Activated CD8-positive, alpha-beta memory T cell treated with anti-CD3 and anti-CD28 coated beads, Interleukin-2, amount 50 U/mL, for 4 hours (primary cell): ENCODE results near the gene AKT1.

Source experiments
- DNase-seq: peaks from one replicate; pipeline ENCODE4 v3.0.0-alpha.2; 2020

Gene AKT1

GRCh38 chr14:104784846-104785707 is 10.5 kb downstream of the AKT1 start:
- DNase-seq = no peak

- DNase-seq = no peak
Observed at GRCh38 chr14:104784218-104784568, 11.4 kb downstream of the AKT1 start.

GRCh38 chr14:104783484-104784217 is 11.9 kb downstream of the AKT1 start:
- no peak for DNase-seq

- DNase-seq = no peak
Observed at GRCh38 chr14:104782808-104783139, 12.8 kb downstream of the AKT1 start.

GRCh38 chr14:104782086-104782807 is 13.3 kb downstream of the AKT1 start:
- no peak for DNase-seq

- no peak for DNase-seq
Observed at GRCh38 chr14:104781271-104782077, 14.1 kb downstream of the AKT1 start.

- no peak for DNase-seq
Observed at GRCh38 chr14:104780513-104781030, 15.0 kb downstream of the AKT1 start.

- DNase-seq = no peak
Observed at GRCh38 chr14:104779776-104780512, 15.6 kb downstream of the AKT1 start.

- no peak for DNase-seq
Observed at GRCh38 chr14:104778694-104779331, 16.7 kb downstream of the AKT1 start.

GRCh38 chr14:104777808-104778249 is 17.7 kb downstream of the AKT1 start:
- DNase-seq = no peak

- no peak for DNase-seq
Observed at GRCh38 chr14:104776961-104777807, 18.4 kb downstream of the AKT1 start.

- no peak for DNase-seq
Observed at GRCh38 chr14:104776481-104776880, 19.1 kb downstream of the AKT1 start.

- DNase-seq = no peak
Observed at GRCh38 chr14:104775073-104775489, 20.5 kb downstream of the AKT1 start.

- DNase-seq = no peak
Observed at GRCh38 chr14:104774453-104775072, 21.0 kb downstream of the AKT1 start.

GRCh38 chr14:104773505-104774452 is 21.8 kb downstream of the AKT1 start:
- DNase-seq = no peak

GRCh38 chr14:104772707-104773504 is 22.6 kb downstream of the AKT1 start:
- DNase-seq = no peak

- no peak for DNase-seq
Observed at GRCh38 chr14:104771918-104772706, 23.4 kb downstream of the AKT1 start.
